ENCODE data around the gene C20orf204.
A peak's percentile ranks its signal among the peaks of the same experiment; 100 is the strongest.

The C20orf204 gene

DNA sequence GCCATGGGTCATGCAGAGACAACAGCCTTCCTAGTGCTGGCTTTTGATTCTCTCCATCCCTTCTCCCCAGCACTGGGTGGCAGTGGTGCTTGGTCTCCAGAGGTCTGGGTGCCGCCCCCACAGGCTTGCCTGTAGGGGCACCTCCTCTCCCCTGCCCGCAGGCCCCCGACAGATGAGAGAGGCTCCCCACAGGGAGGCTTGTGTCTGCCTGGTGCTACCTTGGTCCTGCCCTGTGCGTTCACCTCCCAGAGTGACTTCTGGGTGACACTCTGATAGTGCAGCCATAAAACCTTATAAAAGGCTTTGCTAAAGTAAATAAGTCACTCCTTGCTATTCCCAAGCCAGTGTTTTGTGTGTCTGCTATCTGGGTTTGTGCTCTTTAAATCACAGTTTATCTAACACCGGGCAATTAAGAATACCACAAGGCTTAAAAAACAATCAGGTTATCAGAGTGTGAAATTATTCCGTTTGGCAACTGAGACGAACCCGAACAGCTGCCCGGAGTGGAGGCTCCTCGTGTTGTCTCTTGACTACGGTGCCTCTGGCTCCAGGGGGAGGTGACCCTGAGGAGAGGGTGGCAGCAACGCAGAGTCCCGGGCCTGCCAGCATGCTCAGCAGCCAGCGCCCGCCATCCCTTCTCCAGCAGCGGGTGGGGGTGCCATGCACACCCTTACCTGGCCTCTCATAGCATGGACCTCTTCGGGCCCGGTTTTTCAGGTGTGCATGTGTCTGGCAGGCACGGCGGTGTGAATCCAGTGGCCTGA lies 5.4 kb upstream of the C20orf204 start:
- peaks cover 0 to 15% of the 10 kb centered on the region in 2 donors for H3K4me1 ChIP-seq (ENCODE audit: control insufficient read depth in 1 of 2, insufficient read depth in 2 of 2, low read length in 2 of 2)
- no peak overlapping the region for H3K4me3 ChIP-seq (ENCODE audit: low read depth in 1 of 2, low read length in 2 of 2)
- no peaks in the 10 kb centered on the region for H3K27me3 ChIP-seq (ENCODE audit: low read depth, low read length)
- H3K36me3 ChIP-seq (ENCODE audit: control insufficient read depth in 1 of 2, insufficient read depth in 2 of 2, low read length in 2 of 2), result peaks cover 27 to 82% of the 10 kb centered on the region in 2 donors
- no peaks in the 10 kb centered on the region for H3K9me3 ChIP-seq (ENCODE audit: control insufficient read depth in 1 of 2, low read length in 2 of 2)
- no peak overlapping the region for H3K27ac ChIP-seq (ENCODE audit: low read length)

- H3K36me3 ChIP-seq (ENCODE audit: control insufficient read depth in 1 of 2, insufficient read depth in 2 of 2, low read length in 2 of 2), result peaks cover 20 to 70% of the 10 kb centered on the region in 2 donors
- H3K27me3 ChIP-seq (ENCODE audit: low read depth, low read length), result no peaks in the 10 kb centered on the region
- H3K4me3 ChIP-seq (ENCODE audit: low read depth in 1 of 2, low read length in 2 of 2), result no peak overlapping the region
- no peak overlapping the region for H3K27ac ChIP-seq (ENCODE audit: low read length)
- H3K4me1 ChIP-seq (ENCODE audit: control insufficient read depth in 1 of 2, insufficient read depth in 2 of 2, low read length in 2 of 2), result peaks cover 0 to 15% of the 10 kb centered on the region in 2 donors
- H3K9me3 ChIP-seq (ENCODE audit: control insufficient read depth in 1 of 2, low read length in 2 of 2), result no peaks in the 10 kb centered on the region
Measured at GRCh38 chr20:64031822-64032314, 4.1 kb upstream of the C20orf204 start.

DNA sequence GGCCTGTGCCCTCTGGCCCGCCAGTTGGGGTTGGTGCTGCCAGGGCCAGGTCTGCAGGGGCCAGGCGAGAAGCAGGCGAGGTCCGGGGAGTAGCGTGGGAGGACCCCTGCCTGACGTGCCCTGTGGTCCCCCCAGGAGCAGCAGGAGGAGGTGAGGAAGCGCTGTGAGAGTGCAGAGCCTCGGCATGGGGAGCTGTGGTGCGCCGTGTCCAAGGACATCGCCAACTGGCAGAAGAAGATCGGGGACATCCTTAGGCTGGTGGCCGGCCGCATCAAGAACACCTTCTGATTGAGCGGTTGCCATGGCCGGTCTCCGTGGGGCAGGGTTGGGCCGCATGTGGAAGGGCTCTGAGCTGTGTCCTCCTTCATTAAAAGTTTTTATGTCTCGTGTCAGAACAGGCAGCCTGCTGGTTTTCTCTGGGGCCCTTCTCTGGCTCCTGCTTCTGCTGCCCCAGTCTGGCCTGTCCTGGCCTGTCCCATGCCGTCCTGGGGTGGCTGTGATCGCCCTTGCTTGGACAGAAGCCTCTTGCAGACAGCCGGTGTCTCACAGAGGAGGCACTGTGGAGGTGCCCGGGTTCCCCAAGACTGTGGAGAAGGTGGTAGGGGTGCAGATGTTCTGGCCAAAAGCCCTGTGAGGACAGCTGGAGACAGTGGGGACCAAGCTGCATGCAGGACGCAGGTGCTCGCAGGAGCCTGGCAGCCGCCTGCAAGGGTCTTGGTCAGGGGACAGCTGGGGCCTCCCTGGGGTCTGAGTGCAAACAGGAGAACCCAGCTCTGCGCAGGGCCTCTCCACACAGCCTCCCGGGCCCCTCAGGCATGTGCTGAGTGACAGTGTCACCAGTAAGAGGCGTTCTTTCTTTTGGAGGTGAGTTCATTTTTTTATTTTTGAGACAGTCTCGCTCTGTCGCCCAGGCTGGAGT lies 3.0 kb upstream of the C20orf204 start:
- no peak overlapping the region for H3K4me3 ChIP-seq (ENCODE audit: low read depth in 1 of 2, low read length in 2 of 2)
- H3K36me3 ChIP-seq (ENCODE audit: control insufficient read depth in 1 of 2, insufficient read depth in 2 of 2, low read length in 2 of 2), result peaks cover 10 to 59% of the 10 kb centered on the region in 2 donors
- H3K27ac ChIP-seq (ENCODE audit: low read length), result no peak overlapping the region
- no peaks in the 10 kb centered on the region for H3K27me3 ChIP-seq (ENCODE audit: low read depth, low read length)
- peaks cover 0 to 11% of the 10 kb centered on the region in 2 donors for H3K4me1 ChIP-seq (ENCODE audit: control insufficient read depth in 1 of 2, insufficient read depth in 2 of 2, low read length in 2 of 2)
- H3K9me3 ChIP-seq (ENCODE audit: control insufficient read depth in 1 of 2, low read length in 2 of 2), result no peaks in the 10 kb centered on the region

DNA sequence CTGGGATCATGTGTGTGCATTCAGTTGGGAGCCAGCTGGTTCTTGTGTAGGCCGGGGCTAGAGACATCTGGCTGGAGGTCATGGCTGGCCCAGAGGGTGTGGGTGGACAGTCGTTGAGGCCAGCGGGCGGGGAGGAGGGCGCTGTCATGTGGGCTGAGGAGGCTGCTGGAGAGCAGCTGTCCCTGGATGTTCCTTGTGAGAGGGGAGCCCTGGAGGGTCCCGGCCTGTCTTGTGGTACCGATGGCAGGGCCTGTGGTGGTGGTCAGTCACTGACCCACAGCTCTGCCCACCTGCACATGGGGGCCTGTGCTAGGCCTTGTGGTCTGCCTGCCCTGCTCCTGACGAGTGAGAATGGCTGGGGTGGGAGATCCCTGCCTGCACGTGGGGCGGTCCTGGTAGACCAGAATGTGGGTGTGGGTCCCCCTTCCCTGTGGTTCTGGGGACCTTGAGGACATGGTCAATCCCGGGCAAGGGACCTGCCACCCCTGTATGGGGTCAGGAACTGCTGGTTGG lies 1.9 kb upstream of the C20orf204 start:
- no peak overlapping the region for H3K4me3 ChIP-seq (ENCODE audit: low read depth in 1 of 2, low read length in 2 of 2)
- no peaks in the 10 kb centered on the region for H3K27me3 ChIP-seq (ENCODE audit: low read depth, low read length)
- no peaks in the 10 kb centered on the region for H3K9me3 ChIP-seq (ENCODE audit: control insufficient read depth in 1 of 2, low read length in 2 of 2)
- H3K4me1 ChIP-seq (ENCODE audit: control insufficient read depth in 1 of 2, insufficient read depth in 2 of 2, low read length in 2 of 2), result peaks cover 0 to 17% of the 10 kb centered on the region in 2 donors
- no peak overlapping the region for H3K27ac ChIP-seq (ENCODE audit: low read length)
- H3K36me3 ChIP-seq (ENCODE audit: control insufficient read depth in 1 of 2, insufficient read depth in 2 of 2, low read length in 2 of 2), result peaks cover 10 to 49% of the 10 kb centered on the region in 2 donors

- Histone ChIP-seq H3K36me3 (ENCODE audit: control insufficient read depth in 1 of 2, insufficient read depth in 2 of 2, low read length in 2 of 2) (peaks cover 10 to 36% of the 10 kb centered on the region in 2 donors), H3K4me1 (ENCODE audit: control insufficient read depth in 1 of 2, insufficient read depth in 2 of 2, low read length in 2 of 2) (peaks cover 0 to 27% of the 10 kb centered on the region in 2 donors), H3K27me3 (ENCODE audit: low read depth, low read length) (peaks cover 9% of the 10 kb centered on the region), H3K4me3 (ENCODE audit: low read depth in 1 of 2, low read length in 2 of 2) (no peak overlapping the region), H3K27ac (ENCODE audit: low read length) (no peak overlapping the region), H3K9me3 (ENCODE audit: control insufficient read depth in 1 of 2, low read length in 2 of 2) (no peaks in the 10 kb centered on the region)
Measured at GRCh38 chr20:64035066-64035932, 683 bp upstream of the C20orf204 start.

DNA sequence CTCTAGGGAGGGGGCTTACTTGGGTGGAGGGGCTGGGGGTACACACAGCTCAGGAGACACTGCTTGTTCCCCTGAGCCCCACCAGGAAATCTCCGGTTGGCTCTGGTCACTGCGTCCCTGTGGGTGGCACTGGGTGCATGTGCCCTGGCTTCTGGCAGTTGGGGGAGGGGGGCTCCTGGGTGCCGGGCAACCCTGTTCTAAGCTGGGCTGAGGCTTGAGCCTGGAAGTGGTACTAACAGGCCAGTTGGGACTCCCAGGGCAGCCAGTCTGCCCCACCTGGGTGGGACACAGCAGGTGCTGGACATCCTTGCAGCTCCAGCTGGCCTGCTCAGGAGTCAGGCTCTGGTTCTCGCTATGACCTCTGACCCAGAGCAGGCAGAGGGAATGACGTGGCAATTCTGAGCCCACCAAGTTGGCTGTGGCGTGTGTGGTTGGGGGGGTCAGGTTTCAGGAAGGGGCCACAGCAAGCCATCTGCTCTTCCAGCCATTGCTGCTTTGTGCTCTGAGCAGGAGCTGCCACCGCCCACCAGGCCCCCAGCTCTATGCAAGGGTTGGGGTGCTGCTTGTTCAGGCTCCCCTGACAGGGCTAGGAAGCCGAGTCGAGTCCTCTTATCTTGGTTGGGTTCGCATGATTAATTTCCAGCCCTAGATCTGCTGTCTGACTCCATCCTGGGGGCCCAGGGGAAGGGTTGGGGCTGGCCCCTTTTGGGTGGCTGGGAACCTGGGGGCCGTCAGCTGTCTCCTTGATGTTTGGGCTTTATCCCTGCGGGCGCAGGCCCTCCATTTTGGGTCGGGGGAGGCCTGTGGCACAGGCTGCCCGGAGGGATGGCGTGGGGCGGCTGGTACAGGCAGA lies 590 bp downstream of the C20orf204 start:
- peaks cover 21% of the 10 kb centered on the region for H3K27me3 ChIP-seq (ENCODE audit: low read depth, low read length)
- H3K9me3 ChIP-seq (ENCODE audit: control insufficient read depth in 1 of 2, low read length in 2 of 2), result no peaks in the 10 kb centered on the region
- H3K4me3 ChIP-seq (ENCODE audit: low read depth in 1 of 2, low read length in 2 of 2), result no peak overlapping the region
- H3K27ac ChIP-seq (ENCODE audit: low read length), result no peak overlapping the region
- peaks cover 6 to 27% of the 10 kb centered on the region in 2 donors for H3K36me3 ChIP-seq (ENCODE audit: control insufficient read depth in 1 of 2, insufficient read depth in 2 of 2, low read length in 2 of 2)
- peaks cover 0 to 27% of the 10 kb centered on the region in 2 donors for H3K4me1 ChIP-seq (ENCODE audit: control insufficient read depth in 1 of 2, insufficient read depth in 2 of 2, low read length in 2 of 2)

GRCh38 chr20:64037199-64037497 lies 1.2 kb downstream of the C20orf204 start:
- Histone ChIP-seq H3K9me3 (ENCODE audit: control insufficient read depth in 1 of 2, low read length in 2 of 2) (no peaks in the 10 kb centered on the region), H3K27me3 (ENCODE audit: low read depth, low read length) (peaks cover 27% of the 10 kb centered on the region), H3K36me3 (ENCODE audit: control insufficient read depth in 1 of 2, insufficient read depth in 2 of 2, low read length in 2 of 2) (peaks cover 6 to 24% of the 10 kb centered on the region in 2 donors), H3K27ac (ENCODE audit: low read length) (no peak overlapping the region), H3K4me3 (ENCODE audit: low read depth in 1 of 2, low read length in 2 of 2) (no peak overlapping the region), H3K4me1 (ENCODE audit: control insufficient read depth in 1 of 2, insufficient read depth in 2 of 2, low read length in 2 of 2) (peaks cover 0 to 28% of the 10 kb centered on the region in 2 donors)

DNA sequence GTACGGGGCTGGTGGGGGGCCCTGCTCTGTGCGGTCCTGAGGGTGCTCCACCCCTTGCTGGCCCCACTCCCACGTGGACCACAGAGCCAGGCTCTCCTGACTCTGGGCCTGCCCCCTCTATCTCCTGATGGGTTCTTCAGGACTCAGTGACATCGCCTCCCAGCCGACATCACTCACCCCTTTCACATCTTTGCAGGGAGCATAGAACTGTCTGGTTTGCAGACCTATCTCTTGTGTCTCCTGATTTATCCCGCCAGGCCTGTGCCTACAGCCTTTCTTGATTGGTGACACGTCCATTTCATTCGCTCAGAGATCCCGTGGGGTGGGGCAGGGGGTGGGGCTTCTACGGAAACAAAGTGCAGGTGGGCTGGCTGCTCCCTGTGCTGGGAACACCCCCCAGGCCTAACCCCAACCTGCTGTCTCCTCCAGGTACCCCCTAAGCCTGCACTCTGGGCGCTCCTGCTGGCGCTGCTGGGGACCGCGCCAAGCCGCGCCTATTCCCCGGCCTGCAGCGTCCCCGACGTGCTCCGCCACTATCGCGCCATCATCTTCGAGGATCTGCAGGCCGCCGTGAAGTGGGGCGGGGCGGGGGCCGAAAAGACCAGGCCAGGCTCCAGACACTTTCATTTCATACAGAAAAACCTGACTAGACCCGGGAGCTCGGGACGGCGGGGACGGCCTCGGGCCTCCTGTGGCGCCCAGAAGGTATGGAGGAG lies 1.7 kb downstream of the C20orf204 start:
- no peaks in the 10 kb centered on the region for H3K9me3 ChIP-seq (ENCODE audit: control insufficient read depth in 1 of 2, low read length in 2 of 2)
- H3K27ac ChIP-seq (ENCODE audit: low read length), result no peak overlapping the region
- H3K36me3 ChIP-seq (ENCODE audit: control insufficient read depth in 1 of 2, insufficient read depth in 2 of 2, low read length in 2 of 2), result peaks cover 6 to 19% of the 10 kb centered on the region in 2 donors
- H3K4me1 ChIP-seq (ENCODE audit: control insufficient read depth in 1 of 2, insufficient read depth in 2 of 2, low read length in 2 of 2), result peaks cover 0 to 31% of the 10 kb centered on the region in 2 donors
- peaks cover 29% of the 10 kb centered on the region for H3K27me3 ChIP-seq (ENCODE audit: low read depth, low read length)
- no peak overlapping the region for H3K4me3 ChIP-seq (ENCODE audit: low read depth in 1 of 2, low read length in 2 of 2)

GRCh38 chr20:64038224-64038564 lies 2.2 kb downstream of the C20orf204 start:
- peak overlapping the region in 1 of 2 donors; percentile 75 for H3K4me3 ChIP-seq (ENCODE audit: low read depth in 1 of 2, low read length in 2 of 2)
- peaks cover 29% of the 10 kb centered on the region for H3K27me3 ChIP-seq (ENCODE audit: low read depth, low read length)
- no peaks in the 10 kb centered on the region for H3K9me3 ChIP-seq (ENCODE audit: control insufficient read depth in 1 of 2, low read length in 2 of 2)
- H3K27ac ChIP-seq (ENCODE audit: low read length), result no peak overlapping the region
- H3K36me3 ChIP-seq (ENCODE audit: control insufficient read depth in 1 of 2, insufficient read depth in 2 of 2, low read length in 2 of 2), result peaks cover 6 to 13% of the 10 kb centered on the region in 2 donors
- H3K4me1 ChIP-seq (ENCODE audit: control insufficient read depth in 1 of 2, insufficient read depth in 2 of 2, low read length in 2 of 2), result peaks cover 0 to 31% of the 10 kb centered on the region in 2 donors
